GM12801 (cell line): ENCODE data around the gene PINK1.

Experiments
- TF ChIP-seq, protein P1 (sequence below): IDR thresholded peaks from one replicate; pipeline ENCODE4 v1.5.1; 2011; ENCODE audit warnings: control low read depth; ENCODE audit not compliant: insufficient read length; ENCODE audit errors: extremely low read depth

PINK1 gene

DNA sequence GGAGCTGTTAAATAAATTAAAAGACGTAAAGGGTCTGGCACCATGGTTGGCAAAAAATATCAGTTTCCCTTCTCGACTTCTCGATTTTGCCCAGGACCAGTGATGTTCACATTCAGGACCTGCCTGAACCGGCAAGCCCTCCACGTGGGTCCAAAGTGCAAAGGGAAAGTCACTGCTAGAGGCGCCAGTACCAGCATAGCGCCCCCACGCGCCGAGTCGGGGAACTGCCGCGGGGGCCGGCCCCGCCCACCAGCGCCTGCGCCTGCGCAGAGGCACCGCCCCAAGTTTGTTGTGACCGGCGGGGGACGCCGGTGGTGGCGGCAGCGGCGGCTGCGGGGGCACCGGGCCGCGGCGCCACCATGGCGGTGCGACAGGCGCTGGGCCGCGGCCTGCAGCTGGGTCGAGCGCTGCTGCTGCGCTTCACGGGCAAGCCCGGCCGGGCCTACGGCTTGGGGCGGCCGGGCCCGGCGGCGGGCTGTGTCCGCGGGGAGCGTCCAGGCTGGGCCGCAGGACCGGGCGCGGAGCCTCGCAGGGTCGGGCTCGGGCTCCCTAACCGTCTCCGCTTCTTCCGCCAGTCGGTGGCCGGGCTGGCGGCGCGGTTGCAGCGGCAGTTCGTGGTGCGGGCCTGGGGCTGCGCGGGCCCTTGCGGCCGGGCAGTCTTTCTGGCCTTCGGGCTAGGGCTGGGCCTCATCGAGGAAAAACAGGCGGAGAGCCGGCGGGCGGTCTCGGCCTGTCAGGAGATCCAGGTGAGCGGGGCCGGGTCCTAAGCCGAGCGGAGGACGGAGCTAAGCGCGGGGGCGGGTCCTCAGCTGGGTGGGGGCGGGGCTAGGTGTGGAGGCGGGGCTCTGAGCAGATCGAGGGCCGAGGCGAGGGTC is at the start of gene PINK1:
PINK1 (plus strand) TSS at position 269 of the 875 bp plus-strand sequence; CDS start at position 360, 91 bp downstream.
- TF ChIP-seq, protein P1, sequence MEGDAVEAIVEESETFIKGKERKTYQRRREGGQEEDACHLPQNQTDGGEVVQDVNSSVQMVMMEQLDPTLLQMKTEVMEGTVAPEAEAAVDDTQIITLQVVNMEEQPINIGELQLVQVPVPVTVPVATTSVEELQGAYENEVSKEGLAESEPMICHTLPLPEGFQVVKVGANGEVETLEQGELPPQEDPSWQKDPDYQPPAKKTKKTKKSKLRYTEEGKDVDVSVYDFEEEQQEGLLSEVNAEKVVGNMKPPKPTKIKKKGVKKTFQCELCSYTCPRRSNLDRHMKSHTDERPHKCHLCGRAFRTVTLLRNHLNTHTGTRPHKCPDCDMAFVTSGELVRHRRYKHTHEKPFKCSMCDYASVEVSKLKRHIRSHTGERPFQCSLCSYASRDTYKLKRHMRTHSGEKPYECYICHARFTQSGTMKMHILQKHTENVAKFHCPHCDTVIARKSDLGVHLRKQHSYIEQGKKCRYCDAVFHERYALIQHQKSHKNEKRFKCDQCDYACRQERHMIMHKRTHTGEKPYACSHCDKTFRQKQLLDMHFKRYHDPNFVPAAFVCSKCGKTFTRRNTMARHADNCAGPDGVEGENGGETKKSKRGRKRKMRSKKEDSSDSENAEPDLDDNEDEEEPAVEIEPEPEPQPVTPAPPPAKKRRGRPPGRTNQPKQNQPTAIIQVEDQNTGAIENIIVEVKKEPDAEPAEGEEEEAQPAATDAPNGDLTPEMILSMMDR = no peak

DNA sequence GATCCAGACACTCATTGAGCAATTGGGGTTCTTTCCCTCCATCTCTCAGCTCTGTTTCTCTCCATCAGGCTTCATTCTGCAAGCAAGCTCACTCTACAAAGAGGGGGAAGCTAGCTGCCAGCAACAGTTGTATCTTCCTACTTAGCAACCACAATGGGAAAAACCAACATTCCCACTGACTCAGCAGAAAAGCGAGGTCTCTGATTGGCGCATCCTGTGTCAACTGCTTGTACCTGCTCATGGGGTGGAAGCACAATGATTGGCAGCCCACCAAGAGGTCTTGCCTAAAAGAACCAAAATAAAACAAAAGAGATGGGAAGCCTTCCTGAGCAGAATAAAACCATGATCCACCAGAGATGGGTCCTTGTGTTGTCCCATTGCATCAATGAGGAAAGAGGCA is 48.4 kb upstream of the PINK1 start:
- TF ChIP-seq, protein P1 = no peak

DNA sequence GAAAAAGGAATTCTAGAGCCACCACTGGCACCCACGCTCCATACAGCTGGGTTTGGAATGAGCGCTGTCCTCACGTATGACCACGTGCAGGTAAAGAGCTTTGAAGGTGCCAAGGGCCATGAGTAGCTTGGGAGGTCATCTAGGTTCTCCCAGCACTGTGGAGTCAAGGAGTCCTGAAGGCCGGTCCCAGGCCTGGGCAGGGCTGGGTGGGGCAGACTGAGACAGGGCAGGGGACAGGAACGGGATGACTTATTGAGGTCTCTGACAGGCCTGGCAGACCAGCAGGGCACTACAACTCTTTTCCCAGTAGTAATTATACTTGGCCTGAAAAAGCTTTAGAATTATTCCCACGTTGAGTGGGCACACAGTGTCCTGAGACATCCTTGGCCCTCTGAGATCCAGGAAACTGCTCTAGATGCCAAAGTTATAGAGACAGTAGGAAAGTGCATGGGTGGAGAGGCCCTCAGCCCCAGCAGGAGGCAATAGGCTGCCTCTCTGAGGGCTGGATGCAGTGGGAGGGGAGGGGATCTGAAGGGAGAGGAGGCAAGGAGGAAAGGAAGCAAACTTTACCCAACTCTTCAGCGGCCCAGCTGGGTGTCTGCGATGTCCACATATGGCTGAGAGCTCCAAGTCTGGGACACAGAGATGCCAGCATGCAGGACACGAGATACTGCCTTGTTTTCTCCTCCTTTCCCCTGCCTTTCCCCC is 46.2 kb upstream of the PINK1 start:
- TF ChIP-seq, protein P1 = no peak

DNA sequence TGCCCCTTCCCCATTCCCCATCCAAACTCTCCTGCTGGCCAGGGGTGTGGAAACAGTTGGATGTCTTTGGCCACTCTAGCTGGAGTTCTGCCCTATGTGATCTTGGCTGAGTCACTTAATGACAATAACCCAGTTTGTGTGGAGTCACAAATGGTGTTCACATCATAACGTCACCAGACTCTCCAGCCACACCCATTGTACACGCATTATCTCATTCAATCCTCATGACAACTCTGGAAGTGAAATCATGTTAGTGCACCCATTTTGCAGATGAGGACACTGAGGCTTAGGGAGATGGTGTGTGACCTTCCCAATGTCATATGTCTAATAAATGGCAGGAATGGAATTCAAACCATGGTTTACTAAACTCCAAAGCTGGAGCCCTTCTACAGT is 45.6 kb upstream of the PINK1 start:
- TF ChIP-seq, protein P1 = no peak

DNA sequence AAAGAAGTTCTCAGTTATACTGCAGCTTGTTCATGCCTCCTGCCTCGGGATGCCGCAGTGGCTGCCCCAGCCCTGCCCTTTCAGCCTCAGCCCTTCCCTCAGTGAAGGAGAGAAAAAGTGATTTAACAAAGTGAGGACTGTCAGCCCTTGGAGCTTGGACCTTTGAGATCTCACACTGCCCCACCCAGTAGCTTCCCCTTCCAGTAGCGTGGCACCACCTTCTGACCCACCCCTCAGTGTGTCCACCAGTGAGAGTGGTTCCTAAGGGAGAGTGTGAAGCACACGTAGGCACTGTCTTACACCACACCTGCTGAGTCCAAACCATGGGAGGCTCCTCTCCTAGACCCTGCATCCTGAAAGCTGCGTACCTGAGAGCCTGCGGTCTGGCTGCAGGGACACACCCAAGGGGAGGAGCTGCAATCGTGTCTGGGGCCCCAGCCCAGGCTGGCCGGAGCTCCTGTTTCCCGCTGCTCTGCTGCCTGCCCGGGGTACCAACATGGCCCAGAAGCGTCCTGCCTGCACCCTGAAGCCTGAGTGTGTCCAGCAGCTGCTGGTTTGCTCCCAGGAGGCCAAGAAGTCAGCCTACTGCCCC is 44.5 kb upstream of the PINK1 start, which contains the start of gene CDA:
CDA (plus strand) TSS at position 464 of the 592 bp plus-strand sequence; CDS start at position 497, 33 bp downstream.
- TF ChIP-seq, protein P1 = no peak

DNA sequence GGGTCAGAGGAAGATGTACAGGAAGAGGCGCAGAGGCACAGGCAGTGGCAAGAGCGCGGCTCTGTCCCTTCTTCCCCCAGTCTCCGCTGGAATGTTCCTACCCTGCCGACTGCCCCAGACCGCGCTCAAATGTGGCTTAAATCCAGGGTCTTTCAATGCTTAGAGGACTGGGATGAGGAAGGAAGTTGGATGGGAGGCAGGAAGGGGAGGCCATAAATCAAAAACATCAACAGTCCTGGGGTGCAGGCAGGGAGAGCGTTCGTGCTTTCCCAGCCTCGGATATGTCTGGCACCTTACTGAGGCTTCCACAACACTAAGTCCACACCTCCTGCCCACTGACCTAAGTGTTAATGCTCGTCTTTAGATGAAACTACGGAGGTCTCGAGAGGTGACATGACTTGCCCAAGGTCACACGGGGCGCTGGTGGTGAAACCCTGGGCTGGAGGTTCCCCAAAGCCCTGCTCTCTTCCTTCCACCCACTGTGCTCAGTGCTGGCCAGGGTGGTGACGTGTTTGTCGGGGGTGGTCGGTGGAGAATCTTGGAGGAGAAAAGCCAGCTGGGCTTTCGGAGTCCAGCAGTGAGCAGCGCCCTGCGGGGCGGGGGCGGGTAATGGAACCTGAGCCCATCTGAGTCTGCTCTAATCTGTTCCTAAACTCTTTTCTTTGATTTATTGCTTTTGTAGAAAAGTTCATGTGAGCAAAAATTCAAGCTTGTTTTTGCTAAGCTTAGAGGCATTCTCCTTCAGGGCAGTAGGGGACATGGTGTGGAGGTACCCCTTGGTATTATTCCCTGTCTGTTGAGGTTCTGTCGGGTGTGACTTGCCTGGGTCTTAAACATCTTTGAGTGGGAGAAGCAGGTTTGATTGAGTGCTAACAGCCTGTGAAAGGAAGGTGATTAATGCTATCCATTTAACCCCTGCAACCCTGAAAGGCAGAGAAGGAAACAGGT is 43.7 kb upstream of the PINK1 start:
- TF ChIP-seq, protein P1 = no peak
